Esophagus muscularis mucosa (tissue), 4 donors: ENCODE measurements around the gene TMEM121B. TPM values are rescaled to one million over a fixed set of nuclear protein-coding genes. Genes with fewer than 3 reads are reported as not detected.
A peak's percentile ranks its signal among the peaks of the same experiment; 100 is the strongest.

Experiments used
- DNase-seq: peaks from one replicate; pipeline ENCODE4 v3.0.0-alpha.2; 2017; ENCODE audit errors: extremely low spot score
- H3K27ac ChIP-seq, 4 donors: fragments of 200-600 bp; sonication (generic); replicated peaks in 1 of 4; 1 replicate in 3 of 4; 2 replicates in 1 of 4; pipeline ENCODE4 v1.5.1; 2016 to 2019; ENCODE audit warnings: mild to moderate bottlenecking in 1 of 4
- H3K27me3 ChIP-seq, 4 donors: fragments of 200-600 bp; sonication (generic); one replicate each; pipeline versions ENCODE4 v1.5.1 to v1.6.0; 2016 to 2019
- H3K36me3 ChIP-seq, 4 donors: fragments of 200-600 bp; sonication (generic); one replicate each; pipeline ENCODE4 v1.5.1; 2016 to 2019
- H3K4me1 ChIP-seq, 4 donors: fragments of 200-600 bp; sonication (generic); one replicate each; pipeline ENCODE4 v1.5.1; 2016 to 2019
- H3K4me3 ChIP-seq, 4 donors: fragments of 200-600 bp; sonication (generic); 1 replicate in 2 of 4; 2 replicates in 2 of 4; pipeline ENCODE4 v1.5.1; 2016 to 2019; ENCODE audit warnings: mild to moderate bottlenecking in 4 of 4, moderate library complexity in 1 of 4
- H3K9me3 ChIP-seq, 4 donors: fragments of 200-600 bp; sonication (generic); 1 replicate in 3 of 4; 2 replicates in 1 of 4; pipeline ENCODE4 v1.5.1; 2016 to 2019
- EP300 ChIP-seq: sonication (generic); formaldehyde crosslinking; IDR thresholded peaks from one replicate; pipeline ENCODE4 v1.6.1; 2017; ENCODE audit warnings: antibody characterized with exemption
- POLR2A ChIP-seq: fragments of 450-650 bp; IDR thresholded peaks from one replicate; pipeline ENCODE4 v1.6.1; 2017; ENCODE audit warnings: antibody characterized with exemption, moderate library complexity, mild to moderate bottlenecking, low read depth
- POLR2AphosphoS5 ChIP-seq, 2 donors: sonication (generic); formaldehyde crosslinking; IDR thresholded peaks; one replicate each; pipeline ENCODE4 v1.6.1; 2017; ENCODE audit warnings: antibody characterized with exemption in 2 of 2
- whole genome bisulfite sequencing: methylation state at CpG from one replicate; pipeline ENCODE4 v1.1.5; 2018; 5-methylcytosine and 5-hydroxymethylcytosine counted together
- intact Hi-C: fragments of 100-400 bp; cut with DNase I; formaldehyde crosslinking; loops from one replicate; pipeline ENCODE4 v1.15.1; 2023
- total RNA-seq, 4 donors: library from RNA; depleted of rRNA; stranded (reverse); fragments of >200 nt; gene quantifications; one replicate each; pipeline versions ENCODE4 v1.1.0 to v1.2.1, GENCODE V29; 2016
- TF ChIP-seq, protein P1 (sequence below), 3 experiments: fragments of 200-600 bp in 2 of 3; fragments of 450-650 bp in 1 of 3; sonication (generic) in 2 of 3; IDR thresholded peaks; one replicate each; pipeline ENCODE4 v1.5.1; 2017 to 2019; ENCODE audit warnings: antibody characterized with exemption in 3 of 3, mild to moderate bottlenecking in 2 of 3, moderate library complexity in 1 of 3

The TMEM121B gene
- total RNA-seq, 4 donors from 2014 or later: 0.32 to 0.50 (median 0.41) TPM

DNA sequence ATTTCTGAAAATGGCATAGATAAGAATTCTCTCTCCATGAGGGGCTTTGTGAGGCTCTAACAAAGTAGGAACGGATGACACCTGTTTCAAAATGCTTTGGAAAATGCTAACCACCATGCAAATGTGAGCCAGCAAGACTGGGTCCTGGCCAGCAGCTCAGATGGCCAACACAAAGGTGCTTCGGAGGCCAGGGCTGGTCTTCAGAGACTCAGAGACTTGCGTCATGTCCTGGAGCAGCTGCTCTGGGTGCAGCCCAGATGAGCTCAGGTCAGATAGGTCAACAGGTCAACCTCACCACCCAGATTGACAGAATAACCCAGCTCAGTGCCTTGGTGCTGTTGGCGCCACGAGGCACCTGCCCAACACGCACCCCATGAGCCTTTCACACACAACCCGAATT lies 12.0 kb upstream of the TMEM121B start:
- TF ChIP-seq, protein P1, sequence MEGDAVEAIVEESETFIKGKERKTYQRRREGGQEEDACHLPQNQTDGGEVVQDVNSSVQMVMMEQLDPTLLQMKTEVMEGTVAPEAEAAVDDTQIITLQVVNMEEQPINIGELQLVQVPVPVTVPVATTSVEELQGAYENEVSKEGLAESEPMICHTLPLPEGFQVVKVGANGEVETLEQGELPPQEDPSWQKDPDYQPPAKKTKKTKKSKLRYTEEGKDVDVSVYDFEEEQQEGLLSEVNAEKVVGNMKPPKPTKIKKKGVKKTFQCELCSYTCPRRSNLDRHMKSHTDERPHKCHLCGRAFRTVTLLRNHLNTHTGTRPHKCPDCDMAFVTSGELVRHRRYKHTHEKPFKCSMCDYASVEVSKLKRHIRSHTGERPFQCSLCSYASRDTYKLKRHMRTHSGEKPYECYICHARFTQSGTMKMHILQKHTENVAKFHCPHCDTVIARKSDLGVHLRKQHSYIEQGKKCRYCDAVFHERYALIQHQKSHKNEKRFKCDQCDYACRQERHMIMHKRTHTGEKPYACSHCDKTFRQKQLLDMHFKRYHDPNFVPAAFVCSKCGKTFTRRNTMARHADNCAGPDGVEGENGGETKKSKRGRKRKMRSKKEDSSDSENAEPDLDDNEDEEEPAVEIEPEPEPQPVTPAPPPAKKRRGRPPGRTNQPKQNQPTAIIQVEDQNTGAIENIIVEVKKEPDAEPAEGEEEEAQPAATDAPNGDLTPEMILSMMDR (IDR thresholded peaks at IDR 0.05): no peak
- TF ChIP-seq POLR2A: no peak
- no peak for TF ChIP-seq POLR2AphosphoS5 (IDR thresholded peaks at IDR 0.05)
- TF ChIP-seq EP300: no peak
- intact Hi-C loops: no loop called here
- Histone ChIP-seq H3K4me1 (peaks cover 0 to 4% (median 0%) of the 10 kb centered on the region in 4 donors), H3K27me3 (no peaks in the 10 kb centered on the region), H3K27ac (no peak overlapping the region), H3K9me3 (no peaks in the 10 kb centered on the region), H3K36me3 (peaks cover 7 to 23% (median 19%) of the 10 kb centered on the region in 4 donors), H3K4me3 (no peak overlapping the region)
- DNase-seq: no peak
- 79% methylated on average over 7 of the region's 7 CpGs for WGBS

DNA sequence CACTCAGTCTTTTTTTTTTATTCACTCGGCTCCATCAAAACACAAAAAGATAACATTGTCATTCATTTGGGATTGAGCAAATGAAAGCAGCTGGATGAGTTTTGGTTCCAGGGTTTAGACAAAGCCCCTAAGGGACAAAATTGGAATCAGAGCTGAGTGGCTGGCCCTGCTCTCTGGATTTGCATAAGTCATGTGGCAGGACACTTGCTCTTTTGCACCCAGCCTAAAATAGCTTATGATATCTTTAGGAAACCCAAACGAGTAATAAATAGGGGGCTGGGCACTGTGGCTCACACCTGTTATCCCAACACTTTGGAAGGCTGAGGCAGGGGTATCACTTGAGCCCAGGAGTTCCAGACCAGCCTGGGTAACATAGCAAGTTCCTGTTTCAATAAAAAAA lies 11.0 kb upstream of the TMEM121B start:
- Histone ChIP-seq H3K27ac (no peak overlapping the region), H3K27me3 (no peaks in the 10 kb centered on the region), H3K9me3 (no peaks in the 10 kb centered on the region), H3K36me3 (peaks cover 0 to 13% (median 10%) of the 10 kb centered on the region in 4 donors), H3K4me1 (peaks cover 0 to 4% (median 0%) of the 10 kb centered on the region in 4 donors), H3K4me3 (no peak overlapping the region)
- no peak for TF ChIP-seq POLR2A
- TF ChIP-seq POLR2AphosphoS5 (IDR thresholded peaks at IDR 0.05): no peak
- TF ChIP-seq EP300: no peak
- TF ChIP-seq, protein P1 (IDR thresholded peaks at IDR 0.05): no peak
- no peak for DNase-seq
- intact Hi-C loops: no loop called here
- 27% methylated on average over 2 of the region's 2 CpGs for WGBS

DNA sequence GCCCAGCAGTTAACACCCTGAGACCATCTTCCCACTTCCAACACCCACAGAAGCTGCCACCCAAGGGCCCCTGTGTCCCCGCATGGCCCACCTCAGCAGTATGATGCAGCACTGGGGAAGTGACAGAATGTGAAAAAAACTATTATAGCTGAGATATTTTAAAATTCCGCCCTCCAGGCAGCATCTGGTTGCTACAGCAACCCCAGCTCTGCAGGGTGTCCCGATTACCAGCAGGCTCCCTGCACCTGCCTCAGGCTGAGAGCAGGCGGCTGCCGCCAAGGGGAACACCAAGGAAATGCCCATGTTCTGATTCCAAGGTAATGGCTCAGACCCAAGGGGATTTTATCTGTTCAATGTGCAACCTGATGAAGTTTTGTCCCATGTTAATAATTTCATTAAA lies 10.5 kb upstream of the TMEM121B start:
- intact Hi-C loops: no loop called here
- 34% methylated on average over 5 of the region's 5 CpGs for WGBS
- DNase-seq: no peak

DNA sequence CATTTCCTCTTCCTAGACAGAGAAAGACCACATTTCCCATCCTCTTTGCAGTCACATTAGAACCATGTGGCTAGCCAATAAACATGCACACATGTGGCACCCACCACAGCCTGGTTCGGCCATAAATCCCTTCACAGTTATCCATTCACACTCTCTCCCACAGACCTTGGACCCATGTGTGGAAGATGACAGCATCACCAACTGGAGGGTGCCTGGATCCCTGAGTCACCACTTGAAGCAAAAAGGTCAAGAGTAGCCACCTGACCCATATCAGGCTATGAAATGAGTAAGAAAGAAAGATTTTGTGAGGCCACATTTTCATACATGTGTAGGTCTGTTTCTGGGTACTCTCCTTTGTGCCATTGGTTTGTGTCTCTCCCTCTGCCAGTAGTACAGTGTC lies 9.0 kb upstream of the TMEM121B start:
- no peak overlapping the region for H3K4me3 ChIP-seq
- peaks cover 0 to 4% (median 0%) of the 10 kb centered on the region in 4 donors for H3K4me1 ChIP-seq
- intact Hi-C loops: no loop called here
- DNase-seq: no peak
- 100% methylated on average over 1 of the region's 1 CpG for WGBS
- H3K27ac ChIP-seq: no peak overlapping the region
- TF ChIP-seq, protein P1 (IDR thresholded peaks at IDR 0.05): no peak
- TF ChIP-seq POLR2A: no peak
- TF ChIP-seq POLR2AphosphoS5 (IDR thresholded peaks at IDR 0.05): no peak
- TF ChIP-seq EP300: no peak
- H3K9me3 ChIP-seq: no peaks in the 10 kb centered on the region
- H3K36me3 ChIP-seq: peaks cover 0 to 3% (median 1%) of the 10 kb centered on the region in 4 donors
- no peaks in the 10 kb centered on the region for H3K27me3 ChIP-seq

More for the DNA sequence above, 10.5 kb upstream of the TMEM121B start:
- Histone ChIP-seq H3K4me1 (peaks cover 0 to 4% (median 0%) of the 10 kb centered on the region in 4 donors), H3K27me3 (no peaks in the 10 kb centered on the region), H3K27ac (no peak overlapping the region), H3K9me3 (no peaks in the 10 kb centered on the region), H3K36me3 (peaks cover 0 to 9% (median 6%) of the 10 kb centered on the region in 4 donors), H3K4me3 (no peak overlapping the region)
- TF ChIP-seq POLR2A (no peak), EP300 (no peak), POLR2AphosphoS5 (IDR thresholded peaks at IDR 0.05) (no peak)
- TF ChIP-seq, protein P1 (IDR thresholded peaks at IDR 0.05): no peak

DNA sequence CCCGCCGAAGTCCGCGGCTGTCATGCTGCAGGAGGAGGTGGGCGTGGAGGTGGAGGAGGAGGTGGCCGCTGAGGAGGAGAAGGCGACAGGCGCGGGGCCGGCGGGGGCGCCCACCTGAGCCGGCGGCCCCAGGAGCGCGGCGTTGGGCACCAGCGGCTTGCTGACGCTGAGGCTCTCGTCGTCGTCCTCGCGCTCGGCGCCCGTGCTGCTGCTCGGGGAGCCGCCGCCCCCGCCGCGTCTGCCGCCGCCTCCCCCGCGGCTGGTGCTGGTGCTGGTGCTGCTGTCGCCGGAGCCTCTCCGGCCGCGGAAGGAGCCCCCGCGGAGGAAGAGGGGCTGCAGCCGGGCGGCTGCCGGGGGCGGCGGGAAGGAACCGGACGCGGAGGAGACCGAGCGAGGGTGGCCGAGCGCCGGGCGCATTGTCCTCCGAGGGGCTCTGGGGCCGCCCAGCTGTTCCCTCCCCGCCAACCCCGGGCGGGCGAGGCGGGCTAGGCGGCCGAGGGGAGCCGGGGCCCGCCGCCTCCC lies 388 bp downstream of the TMEM121B start:
- Histone ChIP-seq H3K4me1 (peaks cover 7 to 27% (median 19%) of the 10 kb centered on the region in 4 donors), H3K36me3 (no peaks in the 10 kb centered on the region), H3K27me3 (peaks cover 4 to 76% (median 28%) of the 10 kb centered on the region in 4 donors), H3K9me3 (no peaks in the 10 kb centered on the region), H3K4me3 (peak overlapping the region; percentile 51 to 65 (median 60)), H3K27ac (no peak overlapping the region)
- no peak for DNase-seq
- TF ChIP-seq EP300: no peak
- TF ChIP-seq, protein P1 (IDR thresholded peaks at IDR 0.05): no peak
- no peak for TF ChIP-seq POLR2A
- no peak for TF ChIP-seq POLR2AphosphoS5 (IDR thresholded peaks at IDR 0.05)
- intact Hi-C loops: no loop called here
- no CpG with 5 or more reads among the region's 70 CpGs for WGBS
